K562 (cell line): ENCODE measurements around the gene ERRFI1. TPM values are rescaled to one million over a fixed set of nuclear protein-coding genes. Genes with fewer than 3 reads are reported as not detected.

Experiments
- DPF2 ChIP-seq: fragments of 450-650 bp; IDR thresholded peaks from 2 replicates; pipeline ENCODE4 v1.6.1; 2016
- E2F4 ChIP-seq: sonication (generic); formaldehyde crosslinking; IDR thresholded peaks from 2 replicates; pipeline ENCODE4 v1.8.0; 2022; ENCODE audit warnings: mild to moderate bottlenecking, low read depth, missing genetic modification reagents
- EWSR1 ChIP-seq: fragments of 450-650 bp; IDR thresholded peaks from 2 replicates; pipeline ENCODE4 v1.6.1; 2018; ENCODE audit warnings: borderline replicate concordance, mild to moderate bottlenecking, low read depth, moderate library complexity; ENCODE audit not compliant: partially characterized antibody
- FOS ChIP-seq: IDR thresholded peaks from 3 replicates; pipeline ENCODE4 v1.6.1; 2011; ENCODE audit not compliant: insufficient read length; ENCODE audit errors: extremely low read depth
- JUNB ChIP-seq: fragments of 450-650 bp; formaldehyde crosslinking; conservative IDR thresholded peaks from 2 replicates; pipeline ENCODE4 v1.4.0; 2020; ENCODE audit warnings: mild to moderate bottlenecking
- NR2F6 ChIP-seq: fragments of 450-650 bp; formaldehyde crosslinking; IDR thresholded peaks from 2 replicates; pipeline ENCODE4 v1.4.0; 2020; ENCODE audit warnings: mild to moderate bottlenecking
- POLR2AphosphoS2 ChIP-seq: IDR thresholded peaks from 2 replicates; pipeline ENCODE4 v1.6.1; 2012; ENCODE audit warnings: low read length, improper control_type of control experiment
- PTRF ChIP-seq: fragments of 450-650 bp; IDR thresholded peaks from 2 replicates; pipeline ENCODE4 v1.6.1; 2016; ENCODE audit warnings: mild to moderate bottlenecking, missing genetic modification characterization, missing compliant biosample characterization
- RBM22 ChIP-seq: fragments of 200-400 bp; formaldehyde crosslinking; IDR thresholded peaks from 2 replicates; pipeline ENCODE4 v1.6.1; 2018; ENCODE audit warnings: low read length, low read depth; ENCODE audit not compliant: poor library complexity, severe bottlenecking
- RHOXF2B ChIP-seq: fragments of 250-450 bp; sonication (Bioruptor Pico); conservative IDR thresholded peaks from 2 replicates; pipeline ENCODE4 v1.5.1; 2021
- SMARCA4 ChIP-seq: fragments of 450-650 bp; IDR thresholded peaks from 2 replicates; pipeline ENCODE4 v1.6.1; 2016
- SMARCC2 ChIP-seq: fragments of 450-650 bp; IDR thresholded peaks from 2 replicates; pipeline ENCODE4 v1.6.1; 2017; ENCODE audit warnings: antibody characterized with exemption, moderate library complexity, mild to moderate bottlenecking, low read depth
- SRSF7 ChIP-seq: fragments of 200-400 bp; formaldehyde crosslinking; optimal IDR thresholded peaks from 2 replicates; pipeline ENCODE3; 2017; ENCODE audit warnings: mild to moderate bottlenecking, low read depth, low read length
- TEAD2 ChIP-seq: fragments of 450-650 bp; IDR thresholded peaks from 2 replicates; pipeline ENCODE4 v1.6.1; 2016; ENCODE audit warnings: missing genetic modification characterization, control low read depth, missing compliant biosample characterization
- XRCC4 ChIP-seq: IDR thresholded peaks from one replicate; pipeline ENCODE4 v1.6.1; 2011; ENCODE audit not compliant: insufficient read depth, insufficient read length; ENCODE audit errors: extremely low read depth
- ZBTB1 ChIP-seq: sonication (generic); formaldehyde crosslinking; IDR thresholded peaks from 2 replicates; pipeline ENCODE4 v1.8.1; 2023; ENCODE audit warnings: missing genetic modification reagents, low read depth, mild to moderate bottlenecking, borderline replicate concordance
- ZFP30 ChIP-seq: fragments of 250-450 bp; sonication (Bioruptor Pico); IDR thresholded peaks from 2 replicates; pipeline ENCODE4 v1.8.0; 2022; ENCODE audit warnings: moderate library complexity, mild to moderate bottlenecking, inconsistent platforms, borderline replicate concordance
- ZNF24 ChIP-seq: fragments of 450-650 bp; IDR thresholded peaks from 2 replicates; pipeline ENCODE4 v1.6.1; 2016
- ZNF384 ChIP-seq: IDR thresholded peaks from 2 replicates; pipeline ENCODE4 v1.6.1; 2012; ENCODE audit warnings: low read depth, low read length, improper control_type of control experiment
- ZSCAN32 ChIP-seq: fragments of 450-650 bp; formaldehyde crosslinking; IDR thresholded peaks from 2 replicates; pipeline ENCODE4 v1.4.0; 2020; ENCODE audit warnings: mild to moderate bottlenecking, moderate library complexity
- polyA plus RNA-seq, 8 experiments: library from polyadenylated mRNA; depleted of rRNA in 4 of 8; stranded (reverse) in 5 of 8; unstranded in 3 of 8; fragments of >200 nt; fragmentation: Nextera tagmentation in 2 of 8; fragmentation: Illumina TruSeq in 1 of 8; extraction: Ambion mirVana in 2 of 8; extraction: Trizol in 1 of 8; gene quantifications; 2 replicates each; pipeline versions ENCODE4 v1.2.1 to v1.2.3, GENCODE V29; 2011 to 2014; ENCODE audit warnings: inconsistent platforms in 1 of 8, missing spikeins in 1 of 8
- total RNA-seq, 7 experiments: library from RNA; depleted of rRNA in 6 of 7; stranded (reverse); fragments of >200 nt in 6 of 7; fragmentation: Illumina TruSeq in 2 of 7; extraction: Trizol in 2 of 7; gene quantifications; 2 replicates each; pipeline versions ENCODE4 v1.2.1 to v1.2.3, GENCODE V29; 2011 to 2021; ENCODE audit warnings: low replicate concordance in 1 of 7
- TF ChIP-seq, protein P1 (sequence below), 2 experiments: IDR thresholded peaks; 2 replicates each; pipeline ENCODE4 v1.6.1; 2011; ENCODE audit warnings: borderline replicate concordance in 1 of 2, control low read depth in 1 of 2, low read depth in 1 of 2, low read length in 1 of 2, mild to moderate bottlenecking in 1 of 2, mixed read lengths in 1 of 2, moderate library complexity in 1 of 2; ENCODE audit not compliant: insufficient read depth in 1 of 2, insufficient read length in 1 of 2, poor library complexity in 1 of 2, severe bottlenecking in 1 of 2; ENCODE audit errors: extremely low read depth in 1 of 2
- TF ChIP-seq, protein P2 (sequence below): fragments of 250-450 bp; sonication (Bioruptor Pico); IDR thresholded peaks from 2 replicates; pipeline ENCODE4 v1.6.1; 2021; ENCODE audit warnings: mild to moderate bottlenecking
- TF ChIP-seq, protein P3 (sequence below): fragments of 450-650 bp; IDR thresholded peaks from 2 replicates; pipeline ENCODE4 v1.6.1; 2016; ENCODE audit warnings: missing biosample characterization, missing genetic modification characterization
- TF ChIP-seq, protein P4 (sequence below): sonication (generic); formaldehyde crosslinking; IDR thresholded peaks from 2 replicates; pipeline ENCODE4 v1.8.1; 2023; ENCODE audit warnings: mild to moderate bottlenecking, missing genetic modification reagents

ERRFI1 gene
- total and polyA plus RNA-seq, 9 of the 15 experiments (the other 6 are each of a cell fraction or from before 2014, with no cell fraction given): 0.67 to 4.4 (median 1.1) TPM

DNA sequence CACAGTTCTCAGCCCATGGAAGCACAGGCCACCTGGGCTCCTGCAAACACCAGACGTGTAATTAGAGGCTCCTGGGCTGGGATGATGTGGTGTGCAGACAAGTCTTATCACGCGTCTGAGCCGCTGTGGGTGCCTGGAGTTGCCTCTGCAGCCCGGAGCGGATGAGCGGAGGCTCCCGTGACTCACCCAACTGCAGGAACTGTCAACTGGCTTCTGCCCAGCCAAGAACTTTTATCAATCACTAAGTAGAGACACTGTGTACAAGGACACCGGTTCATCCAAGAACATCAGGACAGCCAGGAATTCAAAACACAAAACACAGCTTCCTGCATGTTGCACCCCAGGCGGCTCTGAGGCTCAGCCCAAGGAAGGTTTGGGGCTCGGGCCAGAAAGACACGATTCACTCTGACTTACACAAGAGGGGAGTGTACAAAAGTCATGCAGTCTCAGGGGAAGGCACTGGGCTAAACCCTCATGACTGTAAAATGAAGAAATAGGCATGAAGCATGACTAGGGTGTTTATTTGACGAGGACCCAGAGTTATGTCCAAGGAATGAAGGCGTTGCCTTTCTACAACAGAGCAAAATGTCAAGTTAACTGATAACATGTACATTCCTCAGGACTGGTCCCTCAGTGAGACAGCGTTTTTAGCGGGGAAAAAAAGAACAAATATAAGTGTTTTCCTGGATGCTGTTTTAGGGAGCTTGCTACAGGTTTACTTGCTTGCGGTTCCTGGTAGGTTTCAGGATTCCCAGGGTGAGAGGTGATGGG is 21.1 kb downstream of the ERRFI1 start (continued):
- no peak for TF ChIP-seq XRCC4
- TF ChIP-seq ZFP30 (CRISPR knock-in tag): no peak
- no peak for TF ChIP-seq ZNF24
- peak; percentile 93 for TF ChIP-seq DPF2
- no peak for TF ChIP-seq ZSCAN32 (CRISPR knock-in tag)
- TF ChIP-seq POLR2AphosphoS2: no peak
- TF ChIP-seq E2F4 (CRISPR knock-in tag): no peak
- TF ChIP-seq, protein P1, sequence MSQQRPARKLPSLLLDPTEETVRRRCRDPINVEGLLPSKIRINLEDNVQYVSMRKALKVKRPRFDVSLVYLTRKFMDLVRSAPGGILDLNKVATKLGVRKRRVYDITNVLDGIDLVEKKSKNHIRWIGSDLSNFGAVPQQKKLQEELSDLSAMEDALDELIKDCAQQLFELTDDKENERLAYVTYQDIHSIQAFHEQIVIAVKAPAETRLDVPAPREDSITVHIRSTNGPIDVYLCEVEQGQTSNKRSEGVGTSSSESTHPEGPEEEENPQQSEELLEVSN (IDR thresholded peaks at IDR 0.05; ENCODE audit: borderline replicate concordance in 1 of 2, extremely low read depth in 1 of 2, insufficient read depth in 1 of 2, insufficient read length in 1 of 2, low read depth in 1 of 2, low read length in 1 of 2, poor library complexity in 1 of 2, severe bottlenecking in 1 of 2): peak in 1 of 2 experiments; percentile 13
- TF ChIP-seq, protein P2, sequence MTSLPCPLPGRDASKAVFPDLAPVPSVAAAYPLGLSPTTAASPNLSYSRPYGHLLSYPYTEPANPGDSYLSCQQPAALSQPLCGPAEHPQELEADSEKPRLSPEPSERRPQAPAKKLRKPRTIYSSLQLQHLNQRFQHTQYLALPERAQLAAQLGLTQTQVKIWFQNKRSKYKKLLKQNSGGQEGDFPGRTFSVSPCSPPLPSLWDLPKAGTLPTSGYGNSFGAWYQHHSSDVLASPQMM (CRISPR knock-in tag): no peak
- TF ChIP-seq RHOXF2B (CRISPR knock-in tag): no peak
- no peak for TF ChIP-seq ZBTB1 (CRISPR knock-in tag)
- TF ChIP-seq NR2F6: no peak
- TF ChIP-seq PTRF (tag): no peak
- TF ChIP-seq SRSF7: no peak
- TF ChIP-seq, protein P3, sequence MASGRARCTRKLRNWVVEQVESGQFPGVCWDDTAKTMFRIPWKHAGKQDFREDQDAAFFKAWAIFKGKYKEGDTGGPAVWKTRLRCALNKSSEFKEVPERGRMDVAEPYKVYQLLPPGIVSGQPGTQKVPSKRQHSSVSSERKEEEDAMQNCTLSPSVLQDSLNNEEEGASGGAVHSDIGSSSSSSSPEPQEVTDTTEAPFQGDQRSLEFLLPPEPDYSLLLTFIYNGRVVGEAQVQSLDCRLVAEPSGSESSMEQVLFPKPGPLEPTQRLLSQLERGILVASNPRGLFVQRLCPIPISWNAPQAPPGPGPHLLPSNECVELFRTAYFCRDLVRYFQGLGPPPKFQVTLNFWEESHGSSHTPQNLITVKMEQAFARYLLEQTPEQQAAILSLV (tag): no peak
- peak; percentile 15; the same call in 1 of the 2 replicates for TF ChIP-seq ZNF384
- TF ChIP-seq FOS: peak; percentile 40
- no peak for TF ChIP-seq RBM22
- TF ChIP-seq JUNB (CRISPR knock-in tag): 0 out of 2 replicates have a peak, but pooled peaks have one; percentile 31
- TF ChIP-seq SMARCA4: peak; percentile 88
- TF ChIP-seq TEAD2 (tag): peak; percentile 85
- peak; percentile 60; the same call in 1 of the 2 replicates for TF ChIP-seq SMARCC2
- TF ChIP-seq, protein P4, sequence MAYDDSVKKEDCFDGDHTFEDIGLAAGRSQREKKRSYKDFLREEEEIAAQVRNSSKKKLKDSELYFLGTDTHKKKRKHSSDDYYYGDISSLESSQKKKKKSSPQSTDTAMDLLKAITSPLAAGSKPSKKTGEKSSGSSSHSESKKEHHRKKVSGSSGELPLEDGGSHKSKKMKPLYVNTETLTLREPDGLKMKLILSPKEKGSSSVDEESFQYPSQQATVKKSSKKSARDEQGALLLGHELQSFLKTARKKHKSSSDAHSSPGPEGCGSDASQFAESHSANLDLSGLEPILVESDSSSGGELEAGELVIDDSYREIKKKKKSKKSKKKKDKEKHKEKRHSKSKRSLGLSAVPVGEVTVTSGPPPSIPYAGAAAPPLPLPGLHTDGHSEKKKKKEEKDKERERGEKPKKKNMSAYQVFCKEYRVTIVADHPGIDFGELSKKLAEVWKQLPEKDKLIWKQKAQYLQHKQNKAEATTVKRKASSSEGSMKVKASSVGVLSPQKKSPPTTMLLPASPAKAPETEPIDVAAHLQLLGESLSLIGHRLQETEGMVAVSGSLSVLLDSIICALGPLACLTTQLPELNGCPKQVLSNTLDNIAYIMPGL (CRISPR knock-in tag): no peak
- TF ChIP-seq EWSR1: no peak
